NAMALWA (cell line): Measurements from ENCODE around the gene RRBP1.

Experiments used
- DNase-seq: peaks from one replicate; pipeline ENCODE4 v3.0.0-alpha.2; 2015; ENCODE audit warnings: low spot score

Gene RRBP1, protein sequence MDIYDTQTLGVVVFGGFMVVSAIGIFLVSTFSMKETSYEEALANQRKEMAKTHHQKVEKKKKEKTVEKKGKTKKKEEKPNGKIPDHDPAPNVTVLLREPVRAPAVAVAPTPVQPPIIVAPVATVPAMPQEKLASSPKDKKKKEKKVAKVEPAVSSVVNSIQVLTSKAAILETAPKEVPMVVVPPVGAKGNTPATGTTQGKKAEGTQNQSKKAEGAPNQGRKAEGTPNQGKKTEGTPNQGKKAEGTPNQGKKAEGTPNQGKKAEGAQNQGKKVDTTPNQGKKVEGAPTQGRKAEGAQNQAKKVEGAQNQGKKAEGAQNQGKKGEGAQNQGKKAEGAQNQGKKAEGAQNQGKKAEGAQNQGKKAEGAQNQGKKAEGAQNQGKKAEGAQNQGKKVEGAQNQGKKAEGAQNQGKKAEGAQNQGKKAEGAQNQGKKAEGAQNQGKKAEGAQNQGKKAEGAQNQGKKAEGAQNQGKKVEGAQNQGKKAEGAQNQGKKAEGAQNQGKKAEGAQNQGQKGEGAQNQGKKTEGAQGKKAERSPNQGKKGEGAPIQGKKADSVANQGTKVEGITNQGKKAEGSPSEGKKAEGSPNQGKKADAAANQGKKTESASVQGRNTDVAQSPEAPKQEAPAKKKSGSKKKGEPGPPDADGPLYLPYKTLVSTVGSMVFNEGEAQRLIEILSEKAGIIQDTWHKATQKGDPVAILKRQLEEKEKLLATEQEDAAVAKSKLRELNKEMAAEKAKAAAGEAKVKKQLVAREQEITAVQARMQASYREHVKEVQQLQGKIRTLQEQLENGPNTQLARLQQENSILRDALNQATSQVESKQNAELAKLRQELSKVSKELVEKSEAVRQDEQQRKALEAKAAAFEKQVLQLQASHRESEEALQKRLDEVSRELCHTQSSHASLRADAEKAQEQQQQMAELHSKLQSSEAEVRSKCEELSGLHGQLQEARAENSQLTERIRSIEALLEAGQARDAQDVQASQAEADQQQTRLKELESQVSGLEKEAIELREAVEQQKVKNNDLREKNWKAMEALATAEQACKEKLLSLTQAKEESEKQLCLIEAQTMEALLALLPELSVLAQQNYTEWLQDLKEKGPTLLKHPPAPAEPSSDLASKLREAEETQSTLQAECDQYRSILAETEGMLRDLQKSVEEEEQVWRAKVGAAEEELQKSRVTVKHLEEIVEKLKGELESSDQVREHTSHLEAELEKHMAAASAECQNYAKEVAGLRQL (N-terminal part only)

DNA sequence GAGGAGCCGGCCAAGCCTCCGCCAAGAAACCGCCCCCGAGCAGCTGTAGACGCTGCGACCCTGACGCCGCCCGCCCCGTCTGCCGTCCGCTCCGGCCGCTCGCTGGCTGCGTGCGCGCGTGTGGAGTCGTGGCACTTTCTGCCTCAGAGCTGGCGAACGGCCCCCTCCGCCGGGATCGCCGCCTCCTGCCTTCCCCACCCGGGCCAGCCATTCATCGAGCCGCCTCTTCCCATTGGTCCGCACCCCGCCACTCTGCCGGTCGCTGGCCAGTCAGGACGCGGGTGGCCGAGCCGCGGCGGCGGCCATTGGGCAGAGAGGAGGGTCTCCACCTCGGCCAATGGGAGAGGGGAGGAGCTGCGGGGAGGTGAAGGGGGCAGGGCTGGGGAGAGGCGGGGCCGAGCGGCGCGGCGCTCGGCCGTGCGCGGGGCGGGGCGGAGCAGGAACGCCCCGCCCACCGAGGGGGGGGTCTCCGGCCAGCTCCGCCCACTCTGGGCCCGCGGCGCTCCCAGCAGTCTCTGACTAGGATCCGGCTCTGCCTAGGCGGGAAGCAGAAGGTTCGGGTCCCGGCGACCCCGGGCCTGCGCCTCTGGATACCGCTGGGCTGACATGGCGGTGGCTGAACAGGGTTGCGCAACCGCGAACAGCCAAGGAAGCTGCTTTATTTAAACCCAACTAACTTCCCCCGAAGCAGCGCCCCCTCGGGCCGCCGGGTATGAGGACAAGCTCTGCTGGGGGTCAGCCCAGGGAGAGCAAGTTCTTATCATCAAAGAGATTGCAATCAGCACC, at the start of gene RRBP1:
RRBP1 (minus strand) TSS at position 140 of the 786 bp plus-strand sequence. CDS start 21,735 bp downstream, outside the sequence.
- DNase-seq = peak; percentile 97

DNA sequence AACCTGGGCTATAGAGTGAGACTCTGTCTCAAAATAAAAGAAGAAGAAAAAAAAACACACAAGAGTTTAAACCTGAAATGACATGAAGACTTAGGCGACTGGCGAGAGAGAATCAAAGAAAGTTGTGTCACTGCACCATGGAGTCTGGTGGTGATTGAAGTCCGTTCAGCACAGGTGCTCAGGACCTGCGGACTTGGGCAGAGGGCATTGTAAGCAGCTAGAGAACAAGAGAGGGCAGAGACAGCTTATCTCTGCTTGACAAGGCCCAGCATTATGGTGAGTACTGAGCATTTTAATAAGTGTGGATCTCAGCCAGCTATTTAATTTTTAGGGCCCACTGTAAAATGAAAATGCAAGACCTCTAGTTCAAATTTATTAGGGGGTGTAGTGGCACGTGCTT, 49.2 kb upstream of the RRBP1 start:
- no peak for DNase-seq

DNA sequence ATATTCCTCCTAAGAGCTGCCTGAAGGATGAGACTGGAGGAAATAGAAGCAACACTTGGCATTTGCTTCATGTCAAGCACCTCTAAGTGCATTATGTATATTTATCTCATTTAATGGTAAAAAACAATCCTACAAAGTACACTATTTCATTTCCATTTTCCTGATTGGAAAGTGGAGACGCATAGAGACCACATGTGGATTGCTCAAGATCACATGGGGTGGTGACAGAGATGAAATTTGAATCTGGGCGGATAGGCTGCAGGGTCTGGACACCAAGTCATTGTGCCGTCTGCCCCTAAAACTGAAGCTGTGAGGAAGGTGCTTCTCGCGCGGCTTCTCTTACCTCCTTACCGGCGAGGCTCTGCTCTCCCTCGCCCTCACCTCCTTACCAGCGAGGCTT, 48.0 kb upstream of the RRBP1 start:
- DNase-seq = no peak

DNA sequence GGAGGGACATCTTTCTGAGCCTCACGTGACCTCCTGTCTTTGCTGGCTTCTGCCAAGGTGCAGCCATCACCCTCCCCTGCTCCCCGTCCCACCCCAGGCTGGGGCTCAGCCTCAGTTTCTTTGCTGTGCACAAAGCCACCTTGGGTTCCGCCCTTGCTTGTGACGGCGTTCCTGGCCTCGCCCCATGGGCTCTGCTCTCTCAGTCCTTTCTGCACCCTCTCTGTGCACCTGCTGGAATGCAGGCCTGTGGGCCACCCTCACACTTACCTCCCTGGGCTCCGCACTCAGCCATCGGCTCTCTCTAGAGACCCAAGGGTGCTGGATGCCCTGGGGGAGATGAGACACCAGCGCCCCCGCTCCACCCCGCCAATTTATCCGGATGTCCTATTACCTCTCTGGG, 46.0 kb upstream of the RRBP1 start:
- DNase-seq = no peak

DNA sequence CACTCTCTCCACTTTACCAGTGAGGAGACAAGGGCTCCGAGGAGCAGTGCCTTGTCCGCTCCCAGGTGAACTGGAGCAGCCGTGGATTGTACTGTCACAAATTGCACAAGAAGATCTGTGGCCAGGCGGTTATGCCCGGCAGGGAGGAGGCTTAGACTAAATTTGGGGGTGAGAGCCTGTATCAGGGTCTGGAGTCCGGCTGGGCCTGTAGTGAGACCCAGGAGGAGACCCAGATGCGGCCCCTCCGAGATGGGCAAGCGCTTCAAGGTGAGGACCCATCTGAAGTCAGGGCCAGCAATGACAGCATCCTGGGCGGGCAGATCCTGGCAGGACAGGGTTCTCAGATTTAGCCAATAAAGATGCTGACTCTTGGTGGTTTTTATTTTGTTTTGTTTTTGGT, 45.3 kb upstream of the RRBP1 start:
- no peak for DNase-seq

DNA sequence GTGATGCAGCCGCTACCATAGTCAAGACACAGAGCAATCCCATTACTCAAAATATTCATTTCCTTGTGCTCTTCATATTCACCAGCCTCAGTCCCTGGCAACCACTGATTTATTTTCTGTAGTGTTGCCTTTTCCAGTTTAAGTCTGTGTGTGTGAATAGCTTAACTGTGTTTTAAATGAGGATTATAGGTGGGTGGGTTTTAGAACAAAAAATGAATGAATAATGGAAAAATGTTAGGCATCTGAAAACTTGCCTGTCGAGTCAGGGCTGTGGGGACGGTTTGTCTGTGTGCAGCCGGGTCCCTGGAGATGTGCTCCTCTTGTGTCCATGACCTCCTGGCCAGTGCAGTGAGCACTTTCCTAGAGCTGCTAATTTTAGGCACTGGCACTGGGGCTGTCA, 44.9 kb upstream of the RRBP1 start:
- DNase-seq = no peak

DNA sequence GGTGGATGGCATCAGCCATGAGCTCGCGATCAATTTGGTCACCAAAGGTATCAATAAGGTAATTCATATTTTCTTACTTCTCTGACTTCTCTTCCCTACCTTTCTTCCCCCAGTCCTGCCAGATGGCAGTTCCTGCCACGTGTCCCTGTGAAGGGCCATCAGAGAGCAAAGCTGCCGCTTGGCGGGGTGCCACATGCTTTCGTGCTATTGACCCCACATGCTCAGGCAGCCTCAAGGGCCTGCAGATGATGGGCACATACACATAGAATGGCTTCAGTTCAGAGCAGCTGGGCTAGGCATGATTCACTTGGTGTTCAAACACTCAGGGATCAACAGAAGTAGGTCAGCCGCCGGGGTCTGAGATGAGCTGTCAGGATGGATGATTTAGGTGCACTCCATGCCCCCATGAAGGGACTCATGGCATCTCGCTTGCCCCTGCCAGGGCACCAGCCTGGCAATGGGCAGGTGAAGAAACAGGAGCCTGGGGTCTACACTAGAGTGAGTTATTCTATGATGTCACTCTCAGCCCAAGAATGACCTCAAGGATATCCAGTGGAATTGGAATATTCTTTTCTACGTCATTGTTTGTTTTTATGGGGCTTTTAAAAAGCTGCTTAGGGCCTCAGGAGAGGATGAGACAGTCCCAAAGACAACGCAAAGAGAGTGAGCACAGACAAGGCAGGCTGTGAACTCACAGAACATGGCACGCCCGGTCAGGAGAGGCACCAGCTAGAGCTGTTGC, 43.2 kb upstream of the RRBP1 start:
- DNase-seq = no peak

DNA sequence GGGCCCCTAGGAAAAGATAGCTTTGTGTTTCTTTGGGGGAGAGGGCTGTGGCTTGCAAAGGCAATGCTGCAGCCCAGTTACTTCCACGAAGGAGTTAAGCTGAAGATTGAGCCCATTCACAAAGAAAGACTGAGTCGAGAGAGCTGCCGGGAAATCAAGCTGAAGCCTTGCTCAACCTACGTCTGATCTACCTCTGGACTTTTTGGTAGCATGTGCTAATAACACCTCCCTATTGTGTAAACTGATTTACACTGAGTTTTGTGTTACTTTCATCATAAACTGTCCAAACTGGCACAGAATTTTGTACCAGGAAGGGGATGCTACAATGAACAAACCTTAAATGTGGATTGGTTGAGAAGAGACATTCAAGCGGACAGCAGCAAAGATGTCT, 41.3 kb upstream of the RRBP1 start:
- no peak for DNase-seq

DNA sequence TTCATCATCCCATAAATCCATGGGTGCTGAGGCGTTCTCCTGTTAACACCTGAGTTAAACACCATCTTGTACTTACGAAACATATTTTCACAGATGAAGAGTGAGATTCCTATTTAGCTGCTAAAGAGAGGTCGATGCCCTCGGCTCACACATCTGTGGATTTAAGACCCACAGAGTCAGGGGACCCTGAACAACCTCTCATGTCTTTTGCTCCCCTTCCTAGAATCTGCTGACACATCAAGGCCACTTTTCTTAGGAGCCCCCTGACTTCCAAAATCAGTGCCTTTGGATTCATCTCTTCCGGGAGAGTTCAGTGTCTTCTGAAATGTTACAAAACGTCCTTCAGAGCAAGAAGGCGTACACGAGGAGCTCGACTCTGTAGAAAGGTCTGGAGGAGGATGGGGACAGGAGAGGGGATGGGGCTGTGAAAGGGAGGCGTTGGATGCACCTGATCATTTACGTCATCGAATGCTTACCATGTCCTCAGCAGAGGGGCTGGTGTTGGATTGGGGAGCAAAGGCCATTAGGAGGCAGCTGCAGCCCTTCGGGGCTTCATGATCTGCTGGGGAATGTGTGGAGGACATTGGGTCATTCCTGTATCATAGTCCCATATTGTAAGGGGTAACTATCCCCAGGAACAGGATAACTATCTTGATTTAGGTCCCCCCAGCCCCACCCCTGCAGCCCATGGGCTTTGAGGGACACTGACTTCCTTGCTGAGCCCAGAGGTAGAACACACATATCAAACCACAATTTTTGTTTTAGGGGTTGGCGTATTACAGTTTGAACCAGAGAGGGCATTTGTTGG, 40.7 kb upstream of the RRBP1 start:
- no peak for DNase-seq

DNA sequence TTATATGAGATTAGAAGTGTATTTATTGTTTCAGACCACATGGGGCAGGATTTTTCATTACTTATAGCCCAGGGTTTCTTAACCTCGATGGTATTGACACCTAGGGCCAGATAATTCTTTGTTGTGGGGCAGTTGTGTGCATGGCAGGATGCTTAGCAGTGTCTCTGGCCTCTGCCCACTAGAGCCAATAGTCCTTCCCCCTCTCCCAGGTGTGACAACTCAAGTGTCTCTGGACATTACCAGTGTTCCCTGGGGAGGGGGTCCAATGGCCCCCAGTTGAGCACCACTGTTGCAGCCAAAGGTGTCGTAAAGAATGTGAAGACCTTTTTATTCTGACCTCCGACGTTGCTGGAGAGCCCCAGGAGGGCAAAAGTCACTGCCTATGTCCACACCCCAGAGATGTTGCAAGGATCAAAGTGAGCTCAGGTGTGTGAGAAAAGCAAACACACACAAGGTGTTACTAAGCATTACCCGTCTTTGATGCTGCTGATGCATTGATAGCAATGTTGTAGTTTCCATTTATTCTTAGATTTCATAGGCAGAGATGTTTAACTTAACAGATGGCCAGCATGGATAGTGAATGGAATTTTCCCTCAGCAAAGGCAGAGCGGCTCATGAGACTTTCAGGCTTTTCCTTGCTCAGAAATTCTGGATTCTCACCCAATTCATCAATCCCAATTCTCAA, 39.9 kb upstream of the RRBP1 start:
- peak; percentile 37 for DNase-seq

DNA sequence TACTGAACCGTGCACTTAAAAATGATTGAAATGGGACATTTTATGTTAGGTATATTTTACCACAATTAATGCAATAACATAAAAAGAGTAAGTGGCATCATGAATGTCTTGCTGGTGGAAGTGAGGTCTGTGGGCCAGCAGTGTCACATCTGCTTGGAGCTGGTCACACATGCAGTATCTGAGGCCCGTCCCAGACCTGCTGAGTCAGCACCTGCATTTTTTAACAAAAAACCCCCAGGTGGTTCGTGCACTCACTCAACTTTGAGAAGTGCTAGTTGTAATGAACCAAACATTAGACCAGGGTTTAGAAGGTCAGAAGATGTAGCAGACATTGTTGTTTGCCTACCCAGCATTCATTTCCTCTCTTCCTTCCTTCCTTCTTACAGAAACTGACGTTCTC, 38.7 kb upstream of the RRBP1 start:
- no peak for DNase-seq

DNA sequence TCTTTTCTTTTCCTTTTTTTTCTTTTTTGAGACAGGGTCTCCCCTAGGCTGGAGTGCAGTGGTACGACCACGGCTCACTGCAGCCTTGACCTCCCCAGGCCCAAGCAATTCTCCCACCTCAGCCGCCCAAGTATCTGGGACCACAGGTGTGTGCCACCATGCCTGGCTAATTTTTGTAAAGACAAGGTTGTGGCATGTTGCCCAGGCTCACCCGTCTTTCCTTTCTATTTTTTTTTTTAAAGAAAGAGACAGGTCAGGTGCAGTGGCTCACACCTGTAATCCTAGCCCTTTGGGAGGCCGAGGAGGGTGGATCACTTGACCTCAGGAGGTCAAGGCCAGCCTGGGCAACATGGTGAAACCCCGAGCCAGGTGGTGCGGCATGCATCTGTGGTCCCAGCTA, 34.3 kb upstream of the RRBP1 start:
- DNase-seq = no peak

DNA sequence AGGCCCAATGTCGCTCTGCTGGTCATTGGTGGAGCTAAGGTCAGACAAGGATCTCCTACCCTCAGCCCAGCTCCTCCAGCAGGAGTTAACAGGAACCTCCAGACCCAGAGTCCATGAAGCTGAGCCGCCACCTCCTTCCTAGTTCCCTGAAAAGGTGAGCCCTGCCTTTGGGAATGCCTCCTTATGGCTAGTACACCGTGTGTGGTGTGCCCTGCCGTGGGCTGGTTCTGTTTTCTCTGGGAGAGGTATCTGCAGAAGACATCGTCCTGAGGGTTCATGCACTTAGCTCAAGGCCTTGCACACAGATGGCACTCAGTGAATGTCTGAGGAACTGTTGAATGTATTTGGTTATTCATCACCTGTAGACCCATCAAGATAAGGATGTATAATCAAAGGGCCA, 33.0 kb upstream of the RRBP1 start:
- no peak for DNase-seq

DNA sequence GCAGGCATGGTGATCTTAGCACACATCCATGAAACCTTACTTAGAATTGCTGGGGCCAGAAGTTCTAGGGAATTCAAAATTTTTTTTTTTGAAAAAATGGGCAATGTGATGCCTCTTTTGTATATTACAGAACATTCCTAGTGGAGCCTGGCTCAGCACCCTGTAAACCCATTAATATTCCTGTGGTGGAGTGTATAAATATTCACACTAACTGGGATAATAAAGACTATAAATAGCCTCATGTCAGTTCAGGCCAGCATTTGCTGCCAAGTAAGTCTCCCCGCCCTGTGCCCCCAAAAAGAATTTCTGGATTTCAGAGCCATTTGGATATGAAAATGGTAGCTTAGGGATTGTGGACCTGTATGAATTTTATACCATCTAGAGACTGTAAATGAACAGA, 32.6 kb upstream of the RRBP1 start:
- no peak for DNase-seq

DNA sequence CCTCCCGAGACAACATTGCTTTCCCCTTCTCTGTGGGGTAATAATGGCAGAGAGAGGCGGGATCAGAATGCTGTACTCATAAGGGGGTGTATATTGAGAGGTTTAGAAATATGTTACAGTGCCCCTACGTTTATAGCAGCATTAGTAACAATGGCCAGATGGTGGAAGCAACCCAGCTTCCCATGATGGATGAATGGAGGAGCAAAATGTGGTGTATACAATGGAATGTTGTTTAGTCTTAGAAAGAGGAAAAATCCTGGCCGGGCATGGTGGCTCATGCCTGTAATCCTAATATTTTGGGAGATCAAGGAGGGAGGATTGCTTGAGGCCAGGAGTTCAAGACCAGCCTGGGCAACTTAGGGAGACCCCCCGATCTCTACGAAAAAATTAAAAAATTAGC, 30.7 kb upstream of the RRBP1 start:
- DNase-seq = no peak

DNA sequence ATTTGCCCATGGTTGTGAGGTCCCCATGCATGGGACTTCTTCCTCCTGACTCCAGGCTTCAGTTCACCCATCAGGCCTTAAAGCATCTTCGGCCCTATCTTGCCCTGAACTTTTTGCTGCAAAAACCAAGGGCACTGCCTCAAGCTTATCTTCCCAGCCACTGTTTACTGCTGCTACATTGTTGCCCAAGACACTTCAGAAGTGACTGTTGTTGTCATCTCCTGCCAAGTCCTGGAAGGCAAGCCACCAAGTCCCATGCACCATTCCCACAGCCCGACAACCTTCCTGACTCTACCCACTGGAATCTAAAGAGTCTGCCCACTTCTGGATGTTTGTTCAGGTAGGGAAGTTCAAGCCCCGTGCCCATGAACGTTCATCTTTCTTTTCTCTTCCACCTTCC, 30.2 kb upstream of the RRBP1 start:
- DNase-seq = no peak

DNA sequence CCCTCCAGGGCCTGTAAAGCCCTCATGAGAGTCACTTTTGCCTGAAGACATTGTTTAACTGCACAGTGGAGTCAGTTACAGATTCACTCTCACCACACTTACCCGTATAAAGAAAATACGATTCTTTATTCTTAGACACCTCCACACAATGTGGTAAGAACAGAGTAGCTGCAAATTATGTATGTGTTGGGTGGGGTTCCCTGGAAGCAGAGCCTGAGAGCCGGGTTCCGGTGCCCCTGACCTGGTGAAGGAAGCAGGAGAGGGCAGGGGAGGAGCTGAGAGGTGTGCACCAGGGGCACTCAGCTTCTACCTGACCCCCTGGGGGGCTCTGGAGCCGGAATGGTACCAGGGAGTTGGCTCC, 29.2 kb upstream of the RRBP1 start:
- DNase-seq = no peak

DNA sequence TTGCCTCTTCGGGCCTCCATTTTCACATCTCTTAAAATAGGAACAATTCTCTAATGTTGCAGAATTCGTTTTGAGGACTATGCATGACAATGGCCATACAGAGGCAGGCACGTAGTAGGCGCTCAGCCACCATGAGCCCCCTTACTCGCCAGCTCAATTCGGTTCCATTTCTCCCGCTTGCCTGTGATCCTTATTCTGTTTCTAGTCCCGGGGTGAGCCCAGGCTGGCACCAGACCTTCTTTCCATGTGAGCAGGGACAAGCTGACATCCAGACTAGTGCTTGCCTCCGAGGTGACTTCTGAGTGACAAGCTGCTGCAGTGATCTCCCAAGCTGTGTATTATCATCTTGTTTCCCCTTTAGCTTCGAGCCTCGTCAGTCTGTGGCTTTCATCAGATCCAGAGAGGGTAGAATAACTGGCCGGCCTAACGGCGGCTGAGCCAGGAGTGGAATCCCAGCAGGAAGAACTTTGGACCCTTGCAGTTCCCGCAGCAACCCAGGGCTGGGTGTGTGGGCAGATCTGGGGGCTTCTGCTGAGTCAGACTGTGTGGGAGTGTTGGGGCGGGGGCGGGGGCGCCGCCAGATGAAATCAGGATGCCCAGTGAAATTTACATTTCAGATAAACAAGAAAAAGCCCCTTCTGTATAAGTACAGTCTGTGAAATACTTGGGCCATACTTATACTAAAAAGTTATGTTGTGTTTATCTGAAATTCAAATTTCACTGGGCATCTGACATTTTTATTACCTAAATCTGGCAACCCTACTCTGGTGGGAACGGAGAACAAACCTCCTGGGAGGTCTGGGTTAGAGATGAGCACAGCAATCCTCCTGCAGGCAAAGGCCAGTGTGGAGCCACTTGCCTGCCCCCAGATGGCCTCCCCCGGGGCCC, 28.6 kb upstream of the RRBP1 start:
- DNase-seq = no peak
